HUES64 (cell line): ENCODE data around the gene NAP1L2. TPM values are rescaled to one million over a fixed set of nuclear protein-coding genes. Genes with fewer than 3 reads are reported as not detected.
A peak's percentile ranks its signal among the peaks of the same experiment; 100 is the strongest.
"Not testable (repeated sequence)": the region's sequence is repeated elsewhere in the genome, so short reads cannot be mapped to it uniquely, and the experiment has no call there.

Source experiments
- H3K27ac ChIP-seq: 2 replicates; pipeline ENCODE4 v1.7.0; 2013; ENCODE audit warnings: low read depth, low read length, inconsistent platforms
- H3K27me3 ChIP-seq: 2 replicates; pipeline ENCODE4 v1.6.1; 2013; ENCODE audit warnings: mild to moderate bottlenecking, low read length; ENCODE audit not compliant: insufficient read depth
- H3K36me3 ChIP-seq: 2 replicates; pipeline ENCODE4 v1.6.1; 2013; ENCODE audit warnings: mild to moderate bottlenecking, low read length; ENCODE audit not compliant: insufficient read depth
- H3K4me1 ChIP-seq: 2 replicates; pipeline ENCODE4 v1.6.1; 2013; ENCODE audit warnings: mild to moderate bottlenecking, low read length, moderate library complexity; ENCODE audit not compliant: insufficient read depth
- H3K4me3 ChIP-seq: 2 replicates; pipeline ENCODE4 v1.5.1; 2013; ENCODE audit warnings: mild to moderate bottlenecking, low read length, moderate library complexity
- H3K9ac ChIP-seq: 2 replicates; pipeline ENCODE4 v1.6.1; 2013; ENCODE audit warnings: mild to moderate bottlenecking, low read depth, low read length
- H3K9me3 ChIP-seq: 2 replicates; pipeline ENCODE4 v1.6.1; 2013; ENCODE audit warnings: low read depth, low read length; ENCODE audit not compliant: insufficient read depth
- WGBS: fragments of 150-250, 120-280 bp; methylation state at CpG from one replicate; pipeline ENCODE4 v1.1.7; 2013; ENCODE audit warnings: missing lambda C conversion rate; 5-methylcytosine and 5-hydroxymethylcytosine counted together
- polyA plus RNA-seq, 2 experiments: library from polyadenylated mRNA; stranded (reverse); fragments of 50-300 nt; gene quantifications; one replicate each; pipeline ENCODE4 v1.2.3, GENCODE V29; 2013

The NAP1L2 gene, protein sequence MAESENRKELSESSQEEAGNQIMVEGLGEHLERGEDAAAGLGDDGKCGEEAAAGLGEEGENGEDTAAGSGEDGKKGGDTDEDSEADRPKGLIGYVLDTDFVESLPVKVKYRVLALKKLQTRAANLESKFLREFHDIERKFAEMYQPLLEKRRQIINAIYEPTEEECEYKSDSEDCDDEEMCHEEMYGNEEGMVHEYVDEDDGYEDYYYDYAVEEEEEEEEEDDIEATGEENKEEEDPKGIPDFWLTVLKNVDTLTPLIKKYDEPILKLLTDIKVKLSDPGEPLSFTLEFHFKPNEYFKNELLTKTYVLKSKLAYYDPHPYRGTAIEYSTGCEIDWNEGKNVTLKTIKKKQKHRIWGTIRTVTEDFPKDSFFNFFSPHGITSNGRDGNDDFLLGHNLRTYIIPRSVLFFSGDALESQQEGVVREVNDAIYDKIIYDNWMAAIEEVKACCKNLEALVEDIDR
- 10.4 TPM for polyA plus RNA-seq (2013, experiment 1 of 2)
- 11.8 TPM for polyA plus RNA-seq (2013, experiment 2 of 2)

DNA sequence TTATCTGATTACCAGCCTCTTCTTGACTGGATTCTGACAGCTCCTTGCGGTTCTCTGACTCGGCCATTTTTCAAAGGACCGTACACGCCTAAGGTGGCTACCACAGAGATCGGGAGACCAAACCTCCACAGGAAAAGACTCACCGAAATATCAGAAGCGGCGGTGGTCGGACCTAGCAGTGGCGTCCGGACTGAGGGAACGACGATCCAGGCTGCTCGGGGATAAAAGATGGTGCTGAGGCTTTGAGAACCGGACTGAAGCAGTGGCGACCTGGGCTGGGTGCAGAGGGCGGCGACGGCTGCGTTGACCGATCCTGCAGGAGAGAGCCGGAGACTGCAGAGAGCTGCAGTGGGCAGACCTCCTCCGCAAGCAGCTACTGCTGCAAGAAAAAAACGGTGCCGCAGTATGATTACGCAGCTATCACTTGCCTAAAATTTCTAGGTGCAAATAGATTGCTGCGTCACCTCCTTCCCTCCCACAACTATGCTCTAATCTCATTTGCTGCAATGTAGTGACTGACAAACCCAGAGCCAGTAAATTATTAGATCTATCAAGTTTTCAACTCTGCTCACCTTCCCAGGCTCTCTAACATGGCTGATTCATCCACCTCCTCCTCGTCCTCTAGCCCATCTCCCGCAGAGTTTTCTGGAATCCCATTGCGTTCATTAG is at the start of gene NAP1L2:
TSS of gene NAP1L2 (minus strand) at position 426 of the 669 bp plus-strand sequence. CDS start at position 67, 359 bp downstream.
- Histone ChIP-seq H3K36me3 (no peaks in the 10 kb centered on the region), H3K4me1 (peaks cover 7% of the 10 kb centered on the region; the same call in 1 of the 2 replicates), H3K27me3 (no peaks in the 10 kb centered on the region), H3K9me3 (no peaks in the 10 kb centered on the region), H3K4me3 (peak within 1 kb of the TSS; percentile 79), H3K27ac (peak within 1 kb of the TSS; percentile 63), H3K9ac (peak within 1 kb of the TSS; percentile 64)
- WGBS: under 1% methylated on average over 30 of the region's 30 CpGs

DNA sequence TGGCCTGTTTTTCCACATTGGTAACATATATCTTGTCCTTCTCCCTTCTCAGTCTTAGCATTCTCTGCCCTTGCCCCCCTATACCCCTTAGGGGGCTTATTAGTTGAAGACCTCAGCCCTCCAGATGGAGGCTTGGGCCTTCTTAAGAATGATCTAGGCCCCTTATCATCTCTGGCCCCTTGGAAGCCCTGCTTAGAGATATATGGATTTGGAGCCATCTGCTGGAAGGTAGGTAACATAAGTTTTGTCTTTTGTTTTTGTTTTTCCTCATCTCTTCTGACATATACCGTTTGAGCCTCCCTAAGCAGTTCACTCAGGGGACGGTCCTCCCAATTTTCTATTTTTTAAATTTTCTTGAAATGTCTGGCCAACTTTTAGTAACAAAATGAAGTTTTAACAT is 48.3 kb upstream of the NAP1L2 start:
- H3K9ac ChIP-seq: no peak overlapping the region
- H3K27me3 ChIP-seq: no peaks in the 10 kb centered on the region
- no peak overlapping the region for H3K27ac ChIP-seq
- no peaks in the 10 kb centered on the region for H3K9me3 ChIP-seq
- H3K36me3 ChIP-seq: no peaks in the 10 kb centered on the region
- H3K4me1 ChIP-seq: no peaks in the 10 kb centered on the region
- WGBS: 34% methylated on average over 2 of the region's 2 CpGs
- no peak overlapping the region for H3K4me3 ChIP-seq

- H3K27ac ChIP-seq: no peak overlapping the region
- H3K36me3 ChIP-seq: no peaks in the 10 kb centered on the region
- H3K4me3 ChIP-seq: no peak overlapping the region
- H3K27me3 ChIP-seq: no peaks in the 10 kb centered on the region
- H3K9me3 ChIP-seq: no peaks in the 10 kb centered on the region
- no peak overlapping the region for H3K9ac ChIP-seq
- no peaks in the 10 kb centered on the region for H3K4me1 ChIP-seq
- WGBS: 78% methylated on average over 5 of the region's 5 CpGs
Observed at GRCh38 chrX:73239242-73239641, 24.6 kb upstream of the NAP1L2 start.

DNA sequence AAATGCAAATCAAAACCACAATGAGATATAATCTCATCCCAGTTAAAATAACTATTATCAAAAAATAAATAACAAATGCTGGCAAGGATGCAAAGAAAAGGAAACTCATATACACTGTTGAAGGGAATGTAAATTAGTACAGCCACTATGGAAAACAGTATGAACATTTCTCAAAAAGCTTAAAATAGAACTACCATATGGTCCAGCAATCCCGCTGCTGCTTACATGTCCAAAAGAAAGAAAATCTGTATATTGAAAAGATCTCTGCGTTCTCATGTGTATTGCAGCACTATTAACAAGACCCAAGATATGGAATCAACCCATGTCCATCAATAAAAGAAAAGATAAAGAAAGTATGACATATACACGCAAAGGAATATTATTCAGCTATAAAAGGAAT is 3.0 kb upstream of the NAP1L2 start:
- H3K27ac ChIP-seq: no peak overlapping the region
- H3K4me1 ChIP-seq: peaks cover 7% of the 10 kb centered on the region; the same call in 1 of the 2 replicates
- no peaks in the 10 kb centered on the region for H3K36me3 ChIP-seq
- no peak overlapping the region for H3K4me3 ChIP-seq
- no peak overlapping the region for H3K9ac ChIP-seq
- no peaks in the 10 kb centered on the region for H3K9me3 ChIP-seq
- no CpG with 5 or more reads among the region's 3 CpGs for WGBS
- no peaks in the 10 kb centered on the region for H3K27me3 ChIP-seq

DNA sequence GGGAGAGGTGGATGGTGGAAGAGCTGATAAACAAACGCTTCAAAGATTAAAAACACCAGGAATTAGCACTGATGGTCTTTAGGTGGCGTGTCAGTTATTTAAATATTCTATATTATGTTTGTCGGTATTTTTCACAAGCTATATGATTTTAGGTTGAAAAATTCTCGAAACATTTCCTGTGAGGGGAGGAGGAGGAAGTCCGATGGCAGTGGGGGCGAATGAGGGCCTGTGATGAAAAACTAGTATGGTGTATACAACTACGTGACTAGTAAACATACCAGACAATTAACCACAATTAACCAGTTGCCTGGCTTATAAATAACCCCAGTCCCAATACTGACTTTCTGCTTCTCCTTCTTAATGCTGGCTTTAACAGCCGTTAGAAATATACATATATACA is 595 bp upstream of the NAP1L2 start:
- H3K9me3 ChIP-seq: no peaks in the 10 kb centered on the region
- H3K9ac ChIP-seq: peak overlapping the region; percentile 64; the same call in 1 of the 2 replicates
- no peak overlapping the region for H3K27ac ChIP-seq
- peak overlapping the region; percentile 79 for H3K4me3 ChIP-seq
- WGBS: 60% methylated on average over 1 of the region's 8 CpGs
- H3K36me3 ChIP-seq: no peaks in the 10 kb centered on the region
- no peaks in the 10 kb centered on the region for H3K27me3 ChIP-seq
- H3K4me1 ChIP-seq: peaks cover 7% of the 10 kb centered on the region; the same call in 1 of the 2 replicates

DNA sequence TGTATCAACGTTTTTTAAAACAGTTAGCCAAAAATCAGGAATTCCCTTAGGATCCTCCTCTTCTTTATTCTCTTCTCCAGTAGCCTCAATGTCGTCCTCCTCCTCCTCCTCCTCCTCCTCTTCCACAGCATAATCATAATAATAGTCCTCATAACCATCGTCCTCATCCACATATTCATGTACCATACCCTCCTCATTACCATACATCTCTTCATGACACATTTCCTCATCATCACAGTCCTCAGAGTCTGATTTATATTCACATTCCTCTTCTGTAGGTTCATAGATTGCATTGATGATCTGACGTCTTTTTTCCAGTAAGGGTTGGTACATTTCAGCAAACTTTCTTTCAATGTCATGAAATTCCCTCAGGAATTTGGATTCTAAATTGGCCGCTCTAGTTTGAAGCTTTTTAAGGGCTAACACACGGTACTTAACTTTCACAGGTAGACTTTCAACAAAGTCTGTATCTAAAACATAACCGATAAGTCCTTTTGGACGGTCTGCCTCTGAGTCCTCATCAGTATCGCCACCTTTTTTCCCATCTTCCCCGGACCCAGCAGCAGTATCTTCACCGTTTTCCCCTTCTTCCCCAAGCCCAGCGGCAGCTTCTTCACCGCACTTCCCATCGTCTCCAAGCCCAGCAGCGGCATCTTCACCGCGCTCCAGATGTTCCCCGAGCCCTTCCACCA is 771 bp downstream of the NAP1L2 start:
- Histone ChIP-seq H3K4me1 (peaks cover 7% of the 10 kb centered on the region; the same call in 1 of the 2 replicates), H3K9me3 (no peaks in the 10 kb centered on the region), H3K27me3 (no peaks in the 10 kb centered on the region), H3K4me3 (peak overlapping the region; percentile 79), H3K27ac (no peak overlapping the region), H3K9ac (peak overlapping the region; percentile 64), H3K36me3 (no peaks in the 10 kb centered on the region)
- WGBS: 3% methylated on average over 18 of the region's 18 CpGs

DNA sequence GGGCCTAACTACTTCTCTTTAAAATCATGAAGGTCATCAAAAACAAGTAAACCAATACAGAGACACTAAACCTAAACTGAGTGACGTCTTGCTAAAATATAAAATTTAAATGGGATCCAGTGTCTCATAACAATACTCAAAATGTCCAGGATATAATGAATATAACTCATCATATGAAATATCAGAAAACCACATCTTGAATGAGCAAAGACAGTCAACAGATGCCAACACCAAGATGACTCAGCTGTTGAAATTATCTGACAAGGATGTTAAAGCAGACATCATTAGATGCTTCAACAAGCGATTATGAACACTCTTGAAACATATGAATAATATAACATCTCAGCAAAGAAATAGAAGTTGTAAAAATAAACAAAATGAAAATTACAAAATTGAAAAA is 8.3 kb downstream of the NAP1L2 start:
- Histone ChIP-seq H3K9me3 (0 out of 2 replicates have a peak, but pooled peaks cover 3% of the 10 kb centered on the region), H3K36me3 (no peaks in the 10 kb centered on the region), H3K4me3 (no peak overlapping the region), H3K27me3 (no peaks in the 10 kb centered on the region), H3K4me1 (no peaks in the 10 kb centered on the region), H3K27ac (no peak overlapping the region), H3K9ac (no peak overlapping the region)
- no CpG with 5 or more reads among the region's 2 CpGs for WGBS

DNA sequence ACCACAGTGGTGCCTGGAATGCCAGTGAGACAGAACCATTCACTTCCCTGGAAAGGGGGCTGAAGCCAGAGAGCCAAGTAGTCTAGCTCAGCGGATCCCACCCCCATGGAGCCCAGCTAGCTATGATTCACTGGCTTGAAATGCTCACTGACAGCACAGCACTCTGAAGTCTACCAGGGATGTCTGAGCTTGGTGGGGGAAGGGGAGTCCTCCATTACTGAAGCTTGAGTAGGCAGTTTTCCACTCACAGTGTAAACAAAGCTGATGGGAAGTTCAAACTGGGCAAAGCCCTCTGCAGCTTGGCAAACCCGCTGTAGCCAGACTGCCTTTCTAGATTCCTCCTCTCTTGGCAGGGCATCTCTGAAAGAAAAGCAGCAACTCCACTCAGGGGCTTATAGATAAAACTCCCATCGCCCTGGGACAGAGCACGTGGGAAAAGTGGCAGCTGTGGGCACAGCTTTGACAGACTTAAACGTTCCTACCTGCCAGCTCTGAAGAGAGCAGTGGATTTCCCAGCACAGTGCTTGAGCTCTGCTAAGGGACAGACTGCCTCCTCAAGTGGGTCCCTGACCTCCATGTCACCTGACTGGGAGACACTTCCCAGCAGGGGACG is 32.0 kb downstream of the NAP1L2 start:
- Histone ChIP-seq H3K9ac (no peak overlapping the region), H3K4me3 (no peak overlapping the region), H3K36me3 (no peaks in the 10 kb centered on the region), H3K27me3 (no peaks in the 10 kb centered on the region), H3K9me3 (0 out of 2 replicates have a peak, but pooled peaks cover 5% of the 10 kb centered on the region), H3K4me1 (no peaks in the 10 kb centered on the region), H3K27ac (no peak overlapping the region)
- 89% methylated on average over 6 of the region's 6 CpGs for WGBS

GRCh38 chrX:73168945-73169344 is 45.7 kb downstream of the NAP1L2 start:
- 77% methylated on average over 1 of the region's 1 CpG for WGBS
- not testable (repeated sequence) for H3K9ac ChIP-seq, H3K27ac ChIP-seq, H3K9me3 ChIP-seq, H3K27me3 ChIP-seq, H3K4me1 ChIP-seq, H3K36me3 ChIP-seq, H3K4me3 ChIP-seq
